Measurements from ENCODE around the gene MGST2.

- no peak for TF ChIP-seq CTCF (IDR thresholded peaks at IDR 0.05)
- no peak for TF ChIP-seq POLR2A (IDR thresholded peaks at IDR 0.05)
These were observed 18.4 kb upstream of the MGST2 start for GRCh38 chr4:139647184-139647583.

Data from testis (tissue), 2 donors.